NOMO-1 treated with dmso at 0.1 percent for 144 hours (cell line): ENCODE data around the gene C2orf81.
"Not testable (repeated sequence)": the region's sequence is repeated elsewhere in the genome, so short reads cannot be mapped to it uniquely, and the experiment has no call there.

Experiments used
- DNase-seq: peaks from one replicate; lab custom pipeline; 2025; ENCODE audit not compliant: unreplicated experiment; lab: John Stamatoyannopoulos, UW

The C2orf81 gene

DNA sequence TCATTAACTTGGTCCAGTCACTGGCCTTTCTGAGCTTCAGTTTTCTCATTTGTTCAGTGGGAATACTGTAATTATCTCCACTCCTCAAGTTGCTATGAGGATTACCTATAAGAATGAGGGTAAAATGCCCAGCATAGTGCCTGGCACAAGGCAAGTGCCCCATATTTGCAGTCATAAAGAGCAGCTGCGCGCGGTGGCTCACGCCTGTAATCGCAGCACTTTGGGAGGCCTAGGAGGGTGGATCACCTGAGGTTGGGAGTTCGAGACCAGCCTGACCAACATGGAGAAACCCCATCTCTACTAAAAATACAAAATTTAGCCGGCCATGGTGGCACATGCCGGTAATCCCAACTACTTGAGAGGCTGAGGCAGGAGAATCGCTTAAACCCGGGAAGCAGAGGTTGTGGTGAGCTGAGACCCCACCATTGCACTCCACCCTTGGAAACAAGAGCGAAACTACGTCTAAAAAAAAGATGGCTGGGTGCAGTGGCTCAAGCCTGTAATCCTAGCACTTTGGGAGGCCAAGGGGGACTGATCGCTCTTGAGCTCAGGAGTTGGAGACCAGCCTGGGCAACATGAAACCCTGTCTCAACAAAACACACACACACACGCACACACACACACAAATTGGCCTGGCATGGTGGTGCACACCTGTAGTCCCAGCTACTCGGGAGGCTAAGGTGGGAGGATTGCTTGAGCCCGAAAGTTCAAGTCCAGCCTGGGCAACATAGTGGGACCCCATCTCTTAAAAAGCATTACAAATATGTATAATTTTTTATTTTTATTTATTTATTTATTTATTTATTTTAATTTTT, 21.3 kb upstream of the C2orf81 start:
- not testable (repeated sequence) for DNase-seq

DNA sequence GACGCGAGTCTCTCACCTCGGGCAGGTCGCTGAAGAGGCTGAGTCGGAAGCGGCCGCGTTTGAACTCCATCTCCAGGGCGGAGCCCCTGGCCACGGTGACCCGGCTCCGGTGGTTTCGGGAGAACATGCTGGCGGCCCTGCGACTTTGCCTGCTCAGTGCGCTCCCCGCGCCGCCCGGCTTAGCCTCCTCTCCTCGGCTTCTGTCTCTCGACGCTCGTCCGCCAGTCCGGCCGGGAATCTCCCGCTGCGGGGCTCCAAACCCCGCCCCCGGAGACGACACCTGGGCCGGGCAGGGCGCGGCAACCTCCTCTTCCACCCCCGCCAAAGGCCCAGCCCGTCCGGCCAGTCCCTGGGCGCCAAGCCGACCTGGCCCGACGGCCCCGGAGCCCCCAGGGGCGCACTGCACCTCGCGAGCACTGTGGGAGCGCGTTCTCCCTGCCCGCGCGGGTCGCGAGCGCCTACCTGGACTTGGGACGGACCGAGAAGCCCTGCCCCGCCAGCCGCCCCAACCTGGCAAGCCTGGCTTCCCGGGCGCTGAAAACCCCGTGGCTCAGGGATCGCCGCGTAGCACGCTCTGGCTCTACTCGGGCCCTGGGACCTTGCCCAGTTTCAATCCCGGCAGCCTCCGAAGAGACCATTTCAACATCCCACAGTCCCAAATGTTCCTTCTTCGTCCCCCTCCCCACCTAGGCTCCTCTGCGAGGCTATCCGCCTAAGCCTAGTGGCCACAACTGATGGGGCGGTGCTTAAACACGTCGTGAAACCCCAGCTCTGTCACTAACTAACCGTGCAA, 20.5 kb upstream of the C2orf81 start, which contains the start of gene RTKN:
Gene RTKN (minus strand): TSS at position 248 of the 793 bp plus-strand sequence. CDS start 121 bp downstream, at position 127.
- no peak for DNase-seq

DNA sequence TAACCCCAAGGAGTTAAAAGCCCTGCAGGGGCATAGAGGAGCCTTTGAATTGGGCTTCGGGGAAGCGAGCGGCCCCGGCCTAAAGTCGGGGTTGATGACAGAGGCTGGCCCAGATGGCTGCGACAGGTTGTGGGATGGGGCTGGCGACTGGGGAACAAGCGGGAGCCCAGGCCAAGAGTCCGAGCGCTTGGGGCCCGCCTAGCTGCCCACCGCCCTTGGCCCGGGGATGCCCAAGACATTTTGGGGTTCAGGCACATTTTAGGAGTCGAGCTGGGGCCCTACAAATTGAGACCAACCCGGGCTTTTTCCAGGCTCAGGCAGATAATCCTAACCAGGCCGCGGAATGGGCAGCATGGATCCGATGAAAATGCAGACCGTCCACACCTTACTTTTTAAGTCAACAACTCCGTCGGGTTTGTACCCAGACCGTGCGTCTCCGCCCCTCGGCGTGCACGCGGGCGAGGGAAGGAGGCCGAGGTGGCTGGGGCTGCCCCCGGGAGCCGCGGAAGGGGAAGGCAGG, 19.8 kb upstream of the C2orf81 start:
- DNase-seq, result no peak

DNA sequence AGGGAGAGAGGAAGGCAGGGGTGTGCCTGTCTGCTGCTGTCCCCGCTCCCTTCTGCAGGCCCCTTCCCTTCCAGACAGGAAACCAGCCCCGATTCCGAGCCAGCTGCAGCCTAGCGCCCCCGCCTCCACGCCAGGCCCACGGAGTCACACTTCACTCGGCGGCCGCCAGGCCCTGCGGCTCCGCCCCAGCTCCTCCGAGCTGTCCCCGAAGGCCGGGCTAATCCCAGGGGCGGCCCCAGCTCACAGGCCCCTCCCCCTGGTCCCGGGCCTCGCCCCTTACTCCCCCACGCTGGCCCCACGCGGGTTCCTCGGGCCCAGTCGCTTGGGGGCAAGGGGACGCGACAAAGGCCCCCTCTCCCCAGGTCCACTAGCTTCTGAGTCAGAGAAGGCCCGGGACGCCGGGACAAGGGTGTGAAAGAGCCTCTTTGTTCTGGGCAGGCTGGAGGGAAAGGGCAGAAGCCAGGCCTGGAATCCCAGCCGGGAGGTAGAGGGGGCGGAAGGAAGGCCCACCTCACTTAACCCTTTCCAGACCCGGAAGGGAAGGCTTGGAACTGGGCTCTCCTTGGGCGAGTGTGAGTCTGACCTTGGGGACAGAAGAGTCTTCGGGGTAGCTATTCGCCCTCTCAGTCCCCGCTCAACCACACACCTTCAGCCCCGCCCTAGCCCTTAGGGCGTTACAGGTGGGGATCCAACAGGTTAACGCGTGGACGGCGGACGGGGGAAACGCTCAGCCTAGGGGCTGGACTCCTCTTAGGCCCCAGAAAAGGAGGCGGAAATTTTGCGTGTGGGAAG, 19.2 kb upstream of the C2orf81 start:
- DNase-seq, result peak; percentile 71

DNA sequence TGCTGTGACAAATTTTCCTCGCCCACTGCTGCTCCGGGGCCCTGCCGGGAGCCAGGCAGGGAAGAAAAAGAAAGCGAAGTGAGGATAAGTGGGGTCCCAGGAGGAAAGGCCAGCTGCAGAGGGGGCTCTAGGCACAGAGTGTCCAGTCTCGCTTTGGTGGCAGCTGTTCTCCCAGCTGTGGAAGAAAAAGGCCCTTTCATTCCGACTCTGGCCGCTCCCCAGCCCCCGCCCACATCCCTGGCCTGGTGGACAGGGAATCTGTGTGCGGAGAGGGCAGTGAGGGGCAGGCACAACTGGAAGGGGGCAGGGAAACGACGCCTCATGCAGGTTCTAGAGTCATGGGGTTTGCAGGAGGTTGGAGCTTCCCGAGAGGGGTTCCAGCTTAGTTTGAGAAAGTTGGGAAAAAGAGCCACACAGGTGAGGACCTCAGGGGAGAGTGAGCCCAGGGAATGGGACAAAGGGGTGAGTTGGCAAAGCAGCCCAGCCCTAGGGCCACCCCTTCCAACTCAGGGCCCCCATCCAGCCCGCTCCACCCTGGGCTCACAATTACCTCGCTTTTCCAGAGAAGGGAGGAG, 18.5 kb upstream of the C2orf81 start:
- no peak for DNase-seq

- DNase-seq, result no peak
These were observed 18.0 kb upstream of the C2orf81 start for GRCh38 chr2:74439373-74439772.

GRCh38 chr2:74438248-74438647, 16.8 kb upstream of the C2orf81 start:
- no peak for DNase-seq

DNA sequence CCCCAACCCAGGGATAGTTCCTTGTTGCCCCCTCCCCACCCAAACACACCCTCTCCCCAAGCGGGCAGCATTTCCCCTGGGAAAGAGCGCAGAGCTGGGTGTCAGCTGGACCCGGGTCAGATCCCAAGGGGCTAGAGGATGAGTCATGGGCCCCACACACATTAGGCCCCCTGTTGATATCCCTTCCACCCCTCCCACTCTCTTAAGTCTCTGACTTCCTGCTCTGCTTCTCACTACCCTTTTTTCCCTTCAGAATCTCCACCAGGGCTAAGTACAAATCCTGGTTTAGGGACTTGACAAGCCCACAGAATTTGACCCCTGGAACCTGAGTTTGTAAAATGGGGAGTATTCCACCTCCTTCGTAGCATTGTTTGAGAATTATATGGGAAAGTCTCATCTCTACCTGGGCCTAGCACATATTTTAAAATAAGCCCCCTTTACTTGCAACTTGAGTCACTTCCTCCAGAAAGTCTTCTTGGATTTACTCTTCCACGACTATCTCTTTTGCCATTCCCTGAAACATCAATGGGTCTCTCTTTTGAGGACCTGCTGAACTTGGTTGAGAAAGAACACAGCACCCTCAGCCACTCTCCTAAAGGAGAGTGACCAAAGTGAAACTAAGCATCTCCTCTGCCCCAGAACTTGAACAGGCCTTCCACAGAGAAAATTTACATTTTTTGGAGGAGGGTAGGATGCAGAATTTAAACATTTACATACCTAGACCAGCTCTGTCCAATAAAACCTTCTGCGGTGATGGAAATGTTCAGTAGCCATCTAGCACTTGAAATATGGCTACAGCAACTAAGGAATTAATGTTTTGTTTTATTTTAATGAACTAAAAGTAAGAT, 15.7 kb upstream of the C2orf81 start:
- peak; percentile 8 for DNase-seq

DNA sequence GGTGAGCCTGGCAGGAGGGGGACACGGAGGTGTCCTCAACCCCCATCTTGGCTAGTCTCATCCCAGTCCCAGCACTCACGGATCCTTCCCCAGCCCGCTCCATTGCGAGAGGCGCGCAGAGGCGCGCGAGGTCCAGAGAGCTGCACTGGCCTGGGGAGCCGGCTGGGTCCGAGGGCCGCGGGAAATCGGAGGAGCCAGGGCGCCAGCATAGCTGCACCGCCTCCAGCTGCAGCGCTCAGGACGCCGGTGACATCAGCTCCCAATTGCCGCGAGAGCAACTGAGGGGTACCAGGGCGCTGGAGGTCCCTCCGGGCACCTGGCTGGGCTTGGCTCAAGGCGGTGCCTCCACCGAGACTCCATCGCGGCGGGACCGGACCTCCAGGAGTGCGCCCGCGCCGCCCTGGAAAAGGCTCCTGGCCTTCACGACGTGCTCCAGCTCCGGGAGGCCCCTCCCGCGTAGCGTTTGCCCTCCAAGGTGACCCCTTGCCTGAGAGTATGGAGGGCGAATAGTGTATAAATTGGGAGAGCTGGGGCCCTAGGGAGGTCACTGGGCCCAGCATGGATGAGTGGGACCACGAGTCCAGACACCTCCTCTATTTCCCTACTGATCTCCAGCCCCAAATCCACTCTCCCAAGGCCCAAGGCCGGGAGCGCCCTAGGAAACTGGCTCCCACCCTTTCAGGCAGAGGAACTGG, 14.8 kb upstream of the C2orf81 start:
- no peak for DNase-seq

DNA sequence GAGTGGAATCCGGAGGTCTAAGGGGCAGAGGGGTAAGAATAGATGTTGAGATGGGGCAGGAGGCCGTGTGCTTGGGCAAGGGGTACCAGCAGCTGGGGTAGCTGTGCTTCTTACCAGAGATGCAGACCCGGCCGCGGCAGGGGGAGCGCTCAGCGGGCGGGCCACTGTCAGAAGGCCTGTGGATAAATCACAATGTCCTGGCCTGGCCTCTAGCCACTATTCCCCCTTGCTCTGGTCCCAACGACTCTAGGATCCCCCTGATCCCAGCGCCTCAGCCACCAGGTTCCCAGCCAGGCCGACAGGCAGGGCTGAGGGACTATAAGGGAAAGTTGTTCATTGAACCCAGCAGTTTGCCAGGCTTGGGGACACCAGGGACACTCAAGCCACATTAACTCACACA, 9.1 kb upstream of the C2orf81 start:
- DNase-seq, result no peak

DNA sequence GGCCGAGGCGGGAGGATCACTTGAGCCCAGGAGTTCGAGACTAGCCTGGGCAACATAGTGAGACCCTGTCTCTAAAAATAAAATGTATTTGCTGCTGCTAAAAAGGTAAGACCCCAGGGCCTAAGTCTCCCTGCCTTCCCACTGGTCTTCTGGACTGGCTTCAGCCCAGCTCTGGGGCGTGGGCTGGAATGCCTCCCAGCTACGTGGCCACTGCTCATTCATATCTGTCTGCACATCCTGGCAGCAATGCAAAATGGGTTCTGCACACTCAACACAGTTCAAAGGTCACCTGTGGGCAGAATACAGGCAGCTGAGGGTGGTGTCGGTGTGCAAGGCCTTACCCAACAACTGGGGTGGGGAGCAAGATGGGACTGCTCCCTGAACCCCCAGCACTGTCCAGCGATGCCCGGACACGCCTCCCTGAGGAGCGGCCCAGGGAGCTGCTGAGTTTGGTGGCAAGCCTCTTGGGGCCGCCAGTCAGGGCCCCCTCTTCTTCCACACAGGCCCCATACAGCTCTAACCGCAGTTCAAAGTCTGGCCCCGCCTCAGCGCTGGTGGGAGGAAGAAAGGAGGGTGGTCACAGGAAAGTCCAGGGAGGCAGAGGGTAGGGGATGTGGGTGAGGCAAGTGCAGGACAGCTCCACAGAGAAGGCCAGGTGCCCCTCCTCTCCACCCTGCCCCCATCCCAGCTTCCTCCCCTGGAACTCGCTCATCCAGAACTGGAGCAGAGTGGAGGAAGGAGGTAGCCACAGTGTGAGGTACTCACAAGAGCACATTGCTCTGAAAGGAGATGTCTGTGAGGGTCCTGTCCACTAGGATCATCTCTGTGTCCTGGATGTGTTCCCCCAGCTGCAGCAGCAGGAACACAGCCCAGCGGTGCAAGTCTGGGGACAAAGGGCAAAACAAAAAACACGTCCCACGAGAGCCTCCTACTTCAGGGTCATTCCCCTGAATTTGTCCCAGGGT, 8.3 kb upstream of the C2orf81 start:
- no peak for DNase-seq

DNA sequence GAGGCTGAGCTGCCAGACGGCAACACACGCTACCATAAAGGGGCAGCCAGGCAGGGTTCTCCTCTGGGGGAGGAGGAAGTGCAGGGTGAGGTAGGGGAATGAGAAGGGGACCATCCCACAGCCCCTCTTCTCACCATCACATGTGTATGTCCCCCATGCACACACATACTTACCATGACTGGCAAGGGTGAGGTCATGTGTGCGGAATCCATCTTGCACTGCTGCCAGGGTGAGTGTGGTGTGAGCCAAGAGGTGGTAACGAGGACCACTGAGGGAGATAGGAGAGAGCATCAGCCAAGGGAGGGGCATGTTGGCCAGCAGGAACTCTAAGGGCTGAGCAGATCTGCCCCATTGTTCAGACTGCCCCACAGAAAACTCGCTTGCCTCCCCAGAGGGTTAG, 7.3 kb upstream of the C2orf81 start:
- DNase-seq, result no peak

DNA sequence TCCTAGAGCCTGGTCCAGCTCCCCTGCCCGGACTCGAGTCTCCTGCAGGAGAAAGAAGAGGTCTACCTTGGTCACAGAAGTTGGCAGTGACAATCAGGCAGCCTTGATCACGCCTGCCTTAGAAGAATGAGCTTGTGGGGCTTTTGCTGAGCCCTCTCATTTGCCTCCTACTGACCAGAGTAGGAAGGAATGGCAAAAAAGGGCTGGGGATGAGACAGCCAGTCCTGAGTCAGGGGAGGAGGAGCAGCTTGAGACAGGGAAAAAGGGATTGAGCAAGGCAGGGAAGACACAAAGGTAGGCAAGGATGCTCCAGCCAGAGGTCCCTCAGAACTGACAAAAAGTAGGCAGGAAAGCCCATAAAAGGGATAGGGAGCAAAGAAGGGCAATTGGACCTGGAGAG, 6.1 kb upstream of the C2orf81 start:
- no peak for DNase-seq

DNA sequence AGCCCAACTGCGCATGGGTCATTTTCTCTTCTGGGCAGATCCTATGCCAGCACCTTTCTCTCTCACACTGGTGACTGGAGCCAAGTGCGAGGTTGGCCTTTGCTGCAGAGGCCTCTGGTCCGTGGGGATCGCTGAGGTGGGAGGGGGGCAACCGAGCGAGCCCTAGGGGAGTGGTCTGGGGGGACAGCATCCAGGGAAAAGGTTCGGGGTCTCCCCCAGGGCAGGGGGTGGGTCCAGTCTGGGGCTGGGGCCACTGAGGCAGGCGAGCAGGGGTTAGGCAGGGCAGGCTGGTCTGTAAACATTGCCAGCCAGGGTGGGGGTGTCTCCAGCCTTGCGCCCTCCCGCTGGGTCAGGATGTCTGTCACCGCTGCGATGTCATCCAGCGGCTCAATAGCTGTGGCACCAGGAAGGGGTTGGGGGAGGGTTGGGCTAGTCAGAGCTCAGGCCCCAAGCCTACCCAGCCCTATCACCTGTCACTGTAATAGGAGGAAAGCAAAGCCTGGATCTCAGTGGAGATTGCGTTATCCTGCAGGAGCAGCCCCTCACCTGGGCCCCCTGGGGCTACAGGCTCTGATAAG, 4.9 kb upstream of the C2orf81 start:
- DNase-seq, result no peak

GRCh38 chr2:74425523-74425922, 4.1 kb upstream of the C2orf81 start:
- no peak for DNase-seq

DNA sequence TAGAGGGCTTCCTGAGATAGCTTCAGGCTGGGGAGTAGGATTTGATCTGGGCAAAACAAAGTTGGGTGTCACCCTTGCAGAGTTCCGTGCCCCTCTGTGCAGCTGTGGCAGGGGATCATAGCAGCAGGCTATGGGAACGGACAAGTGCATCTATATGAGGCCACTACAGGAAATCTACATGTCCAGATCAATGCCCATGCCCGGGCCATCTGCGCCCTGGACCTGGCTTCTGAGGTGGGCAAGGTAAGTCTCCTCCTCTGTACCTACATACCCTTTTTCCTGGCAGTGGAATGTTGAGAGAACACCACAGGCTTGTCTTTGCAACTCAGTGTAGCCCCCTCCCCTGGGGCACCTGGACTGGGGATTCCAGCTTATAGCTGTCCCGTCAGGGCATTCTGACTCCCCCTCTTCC, 3.6 kb upstream of the C2orf81 start:
- DNase-seq, result no peak

DNA sequence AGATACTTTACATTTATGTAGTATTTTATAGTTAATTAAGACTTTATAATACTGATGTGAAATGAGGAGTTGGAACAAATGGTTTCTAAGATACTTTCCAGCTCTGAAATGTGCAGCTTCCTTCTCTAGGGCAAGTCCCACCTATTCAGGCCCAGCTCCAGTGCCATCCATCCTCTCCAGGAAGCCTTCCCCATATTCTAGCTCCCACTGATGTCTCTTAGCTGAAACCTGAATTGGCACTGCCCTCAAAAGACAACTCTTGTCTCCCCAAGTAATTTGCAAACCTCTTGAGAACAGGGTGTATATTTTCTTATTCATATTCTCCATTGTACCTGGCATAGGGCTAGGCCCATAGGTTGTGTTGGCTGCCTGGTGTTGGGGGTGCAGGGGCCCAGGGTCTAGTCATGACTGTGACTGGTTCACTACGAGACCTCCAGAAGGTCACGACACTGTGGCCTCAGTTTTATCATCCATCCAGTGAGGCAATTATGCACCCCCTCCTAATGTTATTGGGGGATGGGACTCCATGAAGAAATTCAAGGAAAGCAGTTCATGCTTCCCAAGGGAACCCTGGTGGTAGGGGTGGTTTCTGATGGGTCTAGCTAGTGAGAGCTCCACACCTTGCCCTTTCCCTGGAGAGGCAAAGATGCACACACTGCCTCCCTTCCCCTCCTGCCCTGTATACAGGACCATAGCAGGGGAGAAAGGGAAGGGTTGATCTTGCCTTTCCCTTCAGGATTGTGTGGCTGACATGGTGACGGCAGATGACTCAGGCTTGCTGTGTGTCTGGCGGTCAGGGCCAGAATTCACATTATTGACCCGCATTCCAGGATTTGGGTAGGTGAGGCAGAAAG, 2.9 kb upstream of the C2orf81 start:
- no peak for DNase-seq
